Heart left ventricle (tissue), 16 donors: Measurements from ENCODE around the gene PRDX5. TPM values are rescaled to one million over a fixed set of nuclear protein-coding genes. Genes with fewer than 3 reads are reported as not detected.

ENCODE experiments used
- ATAC-seq, 4 donors: fragments of 200-7000 bp; cut with Tn5 transposase; one replicate each; pipeline ENCODE4 v1.9.1; 2020 to 2022; ENCODE audit warnings: moderate library complexity in 4 of 4, mild to moderate bottlenecking in 3 of 4, moderate number of reproducible peaks in 1 of 4
- DNase-seq, 5 donors: peaks; one replicate each; pipeline ENCODE4 v3.0.0-alpha.2; 2020
- H3K27ac ChIP-seq, 12 donors: fragments of 200-600 bp; sonication (generic) in 4 of 12; one replicate each; pipeline versions ENCODE4 v1.5.0 to v1.8.0; 2016 to 2022; ENCODE audit warnings: mild to moderate bottlenecking in 2 of 12
- H3K27me3 ChIP-seq, 9 donors: fragments of 200-600 bp; sonication (generic) in 2 of 9; one replicate each; pipeline versions ENCODE4 v1.5.1 to v1.8.0; 2016 to 2022; ENCODE audit warnings: mild to moderate bottlenecking in 3 of 9
- H3K36me3 ChIP-seq, 9 donors: fragments of 200-600 bp; sonication (generic) in 2 of 9; one replicate each; pipeline versions ENCODE4 v1.5.0 to v1.8.0; 2018 to 2022; ENCODE audit warnings: mild to moderate bottlenecking in 2 of 9
- H3K4me1 ChIP-seq, 12 donors: fragments of 200-600 bp; sonication (generic) in 4 of 12; one replicate each; pipeline versions ENCODE4 v1.5.0 to v1.8.0; 2016 to 2022; ENCODE audit warnings: mild to moderate bottlenecking in 3 of 12
- H3K4me3 ChIP-seq, 12 donors: fragments of 200-600 bp; sonication (generic) in 4 of 12; one replicate each; pipeline versions ENCODE4 v1.5.0 to v1.8.0; 2017 to 2022; ENCODE audit warnings: mild to moderate bottlenecking in 9 of 12, moderate library complexity in 4 of 12
- H3K9me3 ChIP-seq, 12 donors: fragments of 200-600 bp; sonication (generic) in 4 of 12; one replicate each; pipeline versions ENCODE4 v1.5.0 to v1.8.0; 2016 to 2022; ENCODE audit warnings: mild to moderate bottlenecking in 1 of 12
- POLR2A ChIP-seq, 2 donors: fragments of 450-650 bp; IDR thresholded peaks; one replicate each; pipeline ENCODE4 v1.6.1; 2017; ENCODE audit warnings: antibody characterized with exemption in 2 of 2, mild to moderate bottlenecking in 2 of 2, moderate library complexity in 2 of 2
- WGBS, 4 donors: extraction: QIAGEN DNeasy Blood & Tissue Kit in 2 of 4; methylation state at CpG; one replicate each; pipeline versions ENCODE4 v1.1.5 to v1.1.7; 2013 to 2018; 5-methylcytosine and 5-hydroxymethylcytosine counted together
- intact Hi-C, 10 donors: fragments of 100-400 bp; cut with DNase I; formaldehyde crosslinking; loops; one replicate each; pipeline versions ENCODE4 v1.11.1 to v1.14.2; 2022
- polyA plus RNA-seq, 2 donors: library from polyadenylated mRNA; stranded (reverse); fragments of 200-250 nt; gene quantifications; one replicate each; pipeline ENCODE4 v1.2.3, GENCODE V29; 2013
- total RNA-seq, 9 donors: library from RNA; depleted of rRNA in 2 of 9; stranded (reverse); fragments of >200 nt in 2 of 9; fragmentation: NEBNext Ultra II Directional in 3 of 9; extraction: Animal tissue kit (Norgen Biotek cat#: 25700) in 3 of 9; gene quantifications; one replicate each; pipeline versions ENCODE4 v1.1.0 to v1.2.4, GENCODE V29; 2016 to 2023
- TF ChIP-seq, protein P1 (sequence below), 12 donors: fragments of 200-600 bp; sonication (generic) in 4 of 12; IDR thresholded peaks; one replicate each; pipeline versions ENCODE4 v1.5.0 to v1.8.0; 2018 to 2022; ENCODE audit warnings: antibody characterized with exemption in 12 of 12, mild to moderate bottlenecking in 5 of 12
- donor health status: ischemic (EF 13 %, LVEDD 7.1; RV severe dilation, severe dysfunction).
- donor health status: healthy with polysubstance abuse.
- donor health status: DM: no; HTN: yes; CAD: no.
- donor health status: DM: no; HTN: no; CAD: no.
- donor health status: ischemic (EF 25% LVEDD 6.9; RV normal size, moderate dysfunction).
- donor health status: ischemic (EF 25% LVEDD 5.7; RV mildly dilated, moderate dysfunction).
- donor health status: healthy.
- donor health status: DM: yes; HTN: yes; CAD: no.
- donor health status: ischemic (EF 35%, LVEDD 5.7; RV mildly dilated, moderate dysfunction).
- donor health status: nonischemic (EF 11% LVEDD 7.7; RV severe dilation, severe dysfunction).
- donor health status: DM: yes; HTN: yes; CAD: no.
- donor health status: PGD.
- donor health status: ischemic (EF 29% LVEDD 5.4; RV normal size, mild dysfunction).
- donor health status: nonischemic (EF 23%, LVEDD 6.1; RV moderate dilation, normal function).

Gene PRDX5
- total and polyA plus RNA-seq, 11 donors = 220 to 882 (median 294) TPM

- Histone ChIP-seq H3K27ac (peak overlapping the region in 11 of 12 donors; percentile 18 to 81 (median 69)), H3K9me3 (no peaks in the 10 kb centered on the region), H3K4me3 (peak overlapping the region in 10 of 12 donors; percentile 32 to 59 (median 47)), H3K36me3 (peaks cover 0 to 19% (median 0%) of the 10 kb centered on the region in 9 donors), H3K4me1 (peaks cover 0 to 38% (median 8%) of the 10 kb centered on the region in 12 donors), H3K27me3 (peaks cover 0 to 15% (median 0%) of the 10 kb centered on the region in 9 donors)
- WGBS, 4 donors = 22 to 42% (median 23%) methylated on average over 28 to 55 of the region's 55 CpGs
- ATAC-seq (peak; percentile 84 to 95 (median 94)), DNase-seq (peak; percentile 86 to 95 (median 90))
- intact Hi-C loops = no loop called here
- peak in 1 of 2 donors; percentile 49 for TF ChIP-seq POLR2A (IDR thresholded peaks at IDR 0.05)
- TF ChIP-seq, protein P1, sequence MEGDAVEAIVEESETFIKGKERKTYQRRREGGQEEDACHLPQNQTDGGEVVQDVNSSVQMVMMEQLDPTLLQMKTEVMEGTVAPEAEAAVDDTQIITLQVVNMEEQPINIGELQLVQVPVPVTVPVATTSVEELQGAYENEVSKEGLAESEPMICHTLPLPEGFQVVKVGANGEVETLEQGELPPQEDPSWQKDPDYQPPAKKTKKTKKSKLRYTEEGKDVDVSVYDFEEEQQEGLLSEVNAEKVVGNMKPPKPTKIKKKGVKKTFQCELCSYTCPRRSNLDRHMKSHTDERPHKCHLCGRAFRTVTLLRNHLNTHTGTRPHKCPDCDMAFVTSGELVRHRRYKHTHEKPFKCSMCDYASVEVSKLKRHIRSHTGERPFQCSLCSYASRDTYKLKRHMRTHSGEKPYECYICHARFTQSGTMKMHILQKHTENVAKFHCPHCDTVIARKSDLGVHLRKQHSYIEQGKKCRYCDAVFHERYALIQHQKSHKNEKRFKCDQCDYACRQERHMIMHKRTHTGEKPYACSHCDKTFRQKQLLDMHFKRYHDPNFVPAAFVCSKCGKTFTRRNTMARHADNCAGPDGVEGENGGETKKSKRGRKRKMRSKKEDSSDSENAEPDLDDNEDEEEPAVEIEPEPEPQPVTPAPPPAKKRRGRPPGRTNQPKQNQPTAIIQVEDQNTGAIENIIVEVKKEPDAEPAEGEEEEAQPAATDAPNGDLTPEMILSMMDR (IDR thresholded peaks at IDR 0.05) = peak in 11 of 12 donors; percentile 20 to 65 (median 43)
Observed at GRCh38 chr11:64341851-64342791, 24.2 kb downstream of the PRDX5 start.

DNA sequence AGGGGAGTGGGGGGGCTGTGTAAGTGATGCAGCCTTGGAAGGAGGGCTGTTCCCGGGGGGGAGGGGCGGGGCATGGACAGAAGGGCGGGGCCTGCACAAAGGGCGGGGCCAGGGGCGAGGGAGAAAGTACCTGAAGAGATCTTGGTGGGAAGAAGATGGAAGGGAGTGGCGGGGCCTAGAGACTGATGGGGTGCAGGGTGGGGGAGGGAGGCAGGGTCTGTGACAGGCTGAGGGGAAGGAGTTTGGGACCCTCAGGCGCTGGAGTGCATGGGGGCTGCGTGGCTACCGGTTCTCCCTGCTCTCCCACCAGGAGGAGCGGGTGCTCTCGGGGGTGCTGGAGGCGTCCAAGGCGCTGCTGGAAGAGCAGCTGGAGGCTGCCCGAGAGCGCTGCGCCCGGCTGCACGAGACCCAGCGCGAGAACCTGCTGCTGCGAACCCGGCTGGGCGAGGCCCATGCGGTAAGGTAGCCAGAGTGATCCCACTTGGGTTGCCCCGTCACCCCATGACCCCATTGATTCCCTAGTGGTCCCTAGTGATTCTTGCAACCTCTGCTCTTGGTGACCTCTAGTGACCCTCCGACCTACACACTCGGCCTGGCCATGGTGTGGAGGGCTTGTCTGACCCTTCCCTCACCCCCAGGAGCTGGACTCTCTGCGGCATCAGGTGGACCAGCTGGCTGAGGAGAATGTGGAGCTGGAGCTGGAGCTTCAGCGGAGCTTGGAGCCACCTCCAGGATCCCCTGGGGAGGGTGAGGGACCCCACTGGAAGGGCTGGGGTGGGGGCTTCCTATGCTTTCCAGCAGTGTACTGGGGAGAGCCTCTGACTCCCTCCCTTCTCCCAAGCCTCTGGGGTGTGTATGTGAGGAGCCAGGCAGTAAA, 25.2 kb downstream of the PRDX5 start:
- Histone ChIP-seq H3K27ac (peak overlapping the region in 1 of 12 donors; percentile 80), H3K4me3 (peak overlapping the region in 8 of 12 donors; percentile 38 to 59 (median 47)), H3K36me3 (peaks cover 0 to 19% (median 0%) of the 10 kb centered on the region in 9 donors), H3K4me1 (peaks cover 0 to 35% (median 8%) of the 10 kb centered on the region in 12 donors), H3K9me3 (no peaks in the 10 kb centered on the region), H3K27me3 (peaks cover 0 to 15% (median 0%) of the 10 kb centered on the region in 9 donors)
- DNase-seq (no peak), ATAC-seq (no peak)
- intact Hi-C loops = no loop called here
- WGBS, 4 donors = 61 to 67% (median 64%) methylated on average over 24 to 29 of the region's 29 CpGs
- TF ChIP-seq, protein P1 (IDR thresholded peaks at IDR 0.05) = no peak
- TF ChIP-seq POLR2A (IDR thresholded peaks at IDR 0.05) = no peak

- TF ChIP-seq POLR2A (IDR thresholded peaks at IDR 0.05) = no peak
- TF ChIP-seq, protein P1 (IDR thresholded peaks at IDR 0.05) = peak in 8 of 12 donors; percentile 13 to 38 (median 27)
- H3K4me1 ChIP-seq = peaks cover 0 to 27% (median 8%) of the 10 kb centered on the region in 12 donors
- no peak overlapping the region for H3K4me3 ChIP-seq
- 69 to 87% (median 78%) methylated on average over 7 to 18 of the region's 18 CpGs for WGBS, 4 donors
- ATAC-seq = no peak
- H3K27ac ChIP-seq = no peak overlapping the region
- peaks cover 0 to 15% (median 0%) of the 10 kb centered on the region in 9 donors for H3K27me3 ChIP-seq
- intact Hi-C loops = no loop called here
- no peaks in the 10 kb centered on the region for H3K9me3 ChIP-seq
- H3K36me3 ChIP-seq = peaks cover 0 to 19% (median 0%) of the 10 kb centered on the region in 9 donors
- DNase-seq = peak in 1 of 5 donors; percentile 51
Observed at GRCh38 chr11:64343767-64344559, 26.0 kb downstream of the PRDX5 start.
